ENCODE results near the gene SPC24. TPM values are rescaled to one million over a fixed set of nuclear protein-coding genes. Genes with fewer than 3 reads are reported as not detected.
A peak's percentile ranks its signal among the peaks of the same experiment; 100 is the strongest.
"Not testable (repeated sequence)": the region's sequence is repeated elsewhere in the genome, so short reads cannot be mapped to it uniquely, and the experiment has no call there.

The SPC24 gene
- total and polyA plus RNA-seq, 5 donors = 0.56 to 4.4 (median 3.2) TPM

GRCh38 chr19:11140896-11141295 is 14.7 kb downstream of the SPC24 start:
- H3K9me3 ChIP-seq (ENCODE audit: control insufficient read depth, low read length) = no peaks in the 10 kb centered on the region
- H3K27ac ChIP-seq (ENCODE audit: low read length) = no peak overlapping the region
- H3K4me3 ChIP-seq (ENCODE audit: low read length) = no peak overlapping the region
- no peak for DNase-seq
- peaks cover 18% of the 10 kb centered on the region for H3K4me1 ChIP-seq (ENCODE audit: control insufficient read depth, insufficient read depth, low read length)
- 94% methylated on average over 9 of the region's 9 CpGs for WGBS
- intact Hi-C loops (cut with DNase I) = loop anchor here in 1 of 4 donors (5.0 kb wide), 1 partner anchor 56 kb away; the partner anchor contains the start of gene KANK2
- ATAC-seq = no peak
- H3K27me3 ChIP-seq (ENCODE audit: control insufficient read depth, insufficient read depth) = no peaks in the 10 kb centered on the region

- DNase-seq; ATAC-seq; H3K4me3 ChIP-seq (ENCODE audit: low read length); H3K9me3 ChIP-seq (ENCODE audit: control insufficient read depth, low read length); H3K27me3 ChIP-seq (ENCODE audit: control insufficient read depth, insufficient read depth): not testable (repeated sequence)
- H3K4me1 ChIP-seq (ENCODE audit: control insufficient read depth, insufficient read depth, low read length) = peaks cover 18% of the 10 kb centered on the region
- intact Hi-C loops (cut with DNase I) = loop anchor here in 1 of 4 donors (5.0 kb wide), 1 partner anchor 57 kb away; the partner anchor contains the start of gene KANK2
- WGBS = 92% methylated on average over 10 of the region's 10 CpGs
- peak overlapping the region; percentile 99 for H3K27ac ChIP-seq (ENCODE audit: low read length)
These were observed 15.5 kb downstream of the SPC24 start for GRCh38 chr19:11140023-11140538.

GRCh38 chr19:11138601-11139300 is 16.8 kb downstream of the SPC24 start:
- Histone ChIP-seq H3K4me1 (ENCODE audit: control insufficient read depth, insufficient read depth, low read length) (peaks cover 18% of the 10 kb centered on the region), H3K4me3 (ENCODE audit: low read length) (no peak overlapping the region), H3K27ac (ENCODE audit: low read length) (peak overlapping the region; percentile 99), H3K9me3 (ENCODE audit: control insufficient read depth, low read length) (no peaks in the 10 kb centered on the region), H3K27me3 (ENCODE audit: control insufficient read depth, insufficient read depth) (no peaks in the 10 kb centered on the region)
- DNase-seq = peak; percentile 90 to 95 (median 93)
- intact Hi-C loops (cut with DNase I) = loop anchor here in 2 of 4 donors (2.0 to 5.0 kb wide), 2 partner anchors 64 to 66 kb away; no protein-coding TSS in a partner anchor
- peak; percentile 72 to 74 for ATAC-seq
- 14% methylated on average over 13 of the region's 13 CpGs for WGBS

GRCh38 chr19:11137542-11138384 is 17.8 kb downstream of the SPC24 start:
- 3% methylated on average over 28 of the region's 28 CpGs for WGBS

GRCh38 chr19:11136400-11137101 is 19.0 kb downstream of the SPC24 start:
- no peaks in the 10 kb centered on the region for H3K27me3 ChIP-seq (ENCODE audit: control insufficient read depth, insufficient read depth)
- 79% methylated on average over 14 of the region's 14 CpGs for WGBS
- ATAC-seq (no peak), DNase-seq (no peak)
- no peaks in the 10 kb centered on the region for H3K9me3 ChIP-seq (ENCODE audit: control insufficient read depth, low read length)
- H3K4me3 ChIP-seq (ENCODE audit: low read length) = no peak overlapping the region
- intact Hi-C loops (cut with DNase I) = loop anchor here in 2 of 4 donors (2.0 to 5.0 kb wide), 2 partner anchors 66 to 68 kb away; no protein-coding TSS in a partner anchor
- no peak overlapping the region for H3K27ac ChIP-seq (ENCODE audit: low read length)
- peaks cover 8% of the 10 kb centered on the region for H3K4me1 ChIP-seq (ENCODE audit: control insufficient read depth, insufficient read depth, low read length)

More at GRCh38 chr19:11137542-11138384, 17.8 kb downstream of the SPC24 start:
- Histone ChIP-seq H3K4me3 (ENCODE audit: low read length) (peak overlapping the region; percentile 12), H3K27me3 (ENCODE audit: control insufficient read depth, insufficient read depth) (no peaks in the 10 kb centered on the region), H3K4me1 (ENCODE audit: control insufficient read depth, insufficient read depth, low read length) (peaks cover 12% of the 10 kb centered on the region), H3K27ac (ENCODE audit: low read length) (peak overlapping the region; percentile 94), H3K9me3 (ENCODE audit: control insufficient read depth, low read length) (no peaks in the 10 kb centered on the region)
- intact Hi-C loops (cut with DNase I) = loop anchor here in 3 of 4 donors (2.0 to 5.0 kb wide), 2 partner anchors 65 to 67 kb away; no protein-coding TSS in a partner anchor
- DNase-seq = peak; percentile 88 to 93 (median 93)
- peak; percentile 66 to 67 for ATAC-seq

GRCh38 chr19:11131471-11131870 is 24.1 kb downstream of the SPC24 start:
- 78% methylated on average over 7 of the region's 7 CpGs for WGBS
- Histone ChIP-seq H3K27ac (ENCODE audit: low read length) (peak overlapping the region; percentile 48), H3K4me3 (ENCODE audit: low read length) (no peak overlapping the region), H3K4me1 (ENCODE audit: control insufficient read depth, insufficient read depth, low read length) (no peaks in the 10 kb centered on the region), H3K9me3 (ENCODE audit: control insufficient read depth, low read length) (no peaks in the 10 kb centered on the region), H3K27me3 (ENCODE audit: control insufficient read depth, insufficient read depth) (no peaks in the 10 kb centered on the region)
- ATAC-seq (no peak), DNase-seq (no peak)
- intact Hi-C loops (cut with DNase I) = loop anchor here in 1 of 4 donors (5.0 kb wide), 1 partner anchor 76 kb away; no protein-coding TSS in a partner anchor

GRCh38 chr19:11130824-11131455 is 24.6 kb downstream of the SPC24 start:
- H3K4me1 ChIP-seq (ENCODE audit: control insufficient read depth, insufficient read depth, low read length) = no peaks in the 10 kb centered on the region
- intact Hi-C loops (cut with DNase I) = loop anchor here in 1 of 4 donors (5.0 kb wide), 1 partner anchor 76 kb away; no protein-coding TSS in a partner anchor
- H3K9me3 ChIP-seq (ENCODE audit: control insufficient read depth, low read length) = no peaks in the 10 kb centered on the region
- ATAC-seq = peak; percentile 73 to 77
- no peak overlapping the region for H3K4me3 ChIP-seq (ENCODE audit: low read length)
- DNase-seq = peak; percentile 75 to 91 (median 90)
- no peaks in the 10 kb centered on the region for H3K27me3 ChIP-seq (ENCODE audit: control insufficient read depth, insufficient read depth)
- peak overlapping the region; percentile 85 for H3K27ac ChIP-seq (ENCODE audit: low read length)
- WGBS = 41% methylated on average over 19 of the region's 19 CpGs

- no peaks in the 10 kb centered on the region for H3K9me3 ChIP-seq (ENCODE audit: control insufficient read depth, low read length)
- H3K27ac ChIP-seq (ENCODE audit: low read length) = no peak overlapping the region
- no peaks in the 10 kb centered on the region for H3K4me1 ChIP-seq (ENCODE audit: control insufficient read depth, insufficient read depth, low read length)
- DNase-seq = no peak
- H3K4me3 ChIP-seq (ENCODE audit: low read length) = no peak overlapping the region
- intact Hi-C loops (cut with DNase I) = loop anchor here in 2 of 4 donors (2.0 to 5.0 kb wide), 2 partner anchors 91 kb away; no protein-coding TSS in a partner anchor
- H3K27me3 ChIP-seq (ENCODE audit: control insufficient read depth, insufficient read depth) = no peaks in the 10 kb centered on the region
- ATAC-seq = no peak
- 88% methylated on average over 15 of the region's 15 CpGs for WGBS
These were observed 27.7 kb downstream of the SPC24 start for GRCh38 chr19:11127905-11128304.

GRCh38 chr19:11125994-11126685 is 29.4 kb downstream of the SPC24 start:
- ATAC-seq (peak; percentile 60 to 65), DNase-seq (peak; percentile 80 to 91 (median 89))
- Histone ChIP-seq H3K27me3 (ENCODE audit: control insufficient read depth, insufficient read depth) (no peaks in the 10 kb centered on the region), H3K9me3 (ENCODE audit: control insufficient read depth, low read length) (no peaks in the 10 kb centered on the region), H3K27ac (ENCODE audit: low read length) (peak overlapping the region; percentile 43), H3K4me3 (ENCODE audit: low read length) (no peak overlapping the region), H3K4me1 (ENCODE audit: control insufficient read depth, insufficient read depth, low read length) (no peaks in the 10 kb centered on the region)
- 59% methylated on average over 11 of the region's 11 CpGs for WGBS
- intact Hi-C loops (cut with DNase I) = loop anchor here in 2 of 4 donors (2.0 to 5.0 kb wide), 2 partner anchors 89 kb away; no protein-coding TSS in a partner anchor
